Stimulated activated CD4-positive, alpha-beta T cell treated with anti-CD3 and anti-CD28 coated beads, Interleukin-4, amount 100 ng/mL, for 4 hours (primary cell): ENCODE measurements around the gene ADRA2C.

Source experiments
- DNase-seq, 2 experiments: peaks; one replicate each; pipeline ENCODE4 v3.0.0-alpha.2; 2020

ADRA2C gene

GRCh38 chr4:3762753-3763549 lies 3.2 kb upstream of the ADRA2C start:
- no peak for DNase-seq

- no peak for DNase-seq
Observed at GRCh38 chr4:3765271-3766035, 732 bp upstream of the ADRA2C start.

GRCh38 chr4:3766785-3767569 lies 792 bp downstream of the ADRA2C start:
- no peak for DNase-seq

GRCh38 chr4:3767570-3768288 lies 1.5 kb downstream of the ADRA2C start:
- no peak for DNase-seq

- no peak for DNase-seq
Observed at GRCh38 chr4:3768842-3769641, 2.9 kb downstream of the ADRA2C start.

GRCh38 chr4:3769642-3770184 lies 3.5 kb downstream of the ADRA2C start:
- no peak for DNase-seq

- no peak for DNase-seq
Observed at GRCh38 chr4:3770323-3771163, 4.4 kb downstream of the ADRA2C start.

GRCh38 chr4:3771164-3771809 lies 5.1 kb downstream of the ADRA2C start:
- no peak for DNase-seq

- DNase-seq: no peak
Observed at GRCh38 chr4:3771939-3772495, 5.8 kb downstream of the ADRA2C start.

- no peak for DNase-seq
Observed at GRCh38 chr4:3772632-3773031, 6.4 kb downstream of the ADRA2C start.

GRCh38 chr4:3773552-3774001 lies 7.4 kb downstream of the ADRA2C start:
- DNase-seq: no peak

GRCh38 chr4:3774253-3774883 lies 8.2 kb downstream of the ADRA2C start:
- no peak for DNase-seq

GRCh38 chr4:3775005-3775404 lies 8.8 kb downstream of the ADRA2C start:
- no peak for DNase-seq

GRCh38 chr4:3775576-3775975 lies 9.4 kb downstream of the ADRA2C start:
- no peak for DNase-seq

GRCh38 chr4:3776166-3777032 lies 10.2 kb downstream of the ADRA2C start:
- no peak for DNase-seq

- no peak for DNase-seq
Observed at GRCh38 chr4:3777033-3777390, 10.8 kb downstream of the ADRA2C start.

- DNase-seq: no peak
Observed at GRCh38 chr4:3777669-3778068, 11.5 kb downstream of the ADRA2C start.

- DNase-seq: no peak
Observed at GRCh38 chr4:3779509-3779908, 13.3 kb downstream of the ADRA2C start.
